GM19324 (cell line): ENCODE data around the gene GPR183.

Experiments
- ATAC-seq: cut with Tn5 transposase; IDR thresholded peaks from one replicate; pipeline ENCODE4 v1.9.1; 2021; ENCODE audit warnings: mild to moderate bottlenecking, moderate library complexity; ENCODE audit not compliant: unreplicated experiment, low FRiP score

Gene GPR183

GRCh38 chr13:99340638-99341037 is 33.4 kb upstream of the GPR183 start:
- no peak for ATAC-seq

GRCh38 chr13:99339736-99340397 is 32.7 kb upstream of the GPR183 start:
- no peak for ATAC-seq

GRCh38 chr13:99339230-99339721 is 32.1 kb upstream of the GPR183 start:
- no peak for ATAC-seq

- no peak for ATAC-seq
Observed at GRCh38 chr13:99335603-99336002, 28.4 kb upstream of the GPR183 start.

- ATAC-seq, result no peak
Observed at GRCh38 chr13:99335087-99335486, 27.9 kb upstream of the GPR183 start.

GRCh38 chr13:99334221-99334620 is 27.0 kb upstream of the GPR183 start:
- ATAC-seq, result no peak

- ATAC-seq, result peak; percentile 18
Observed at GRCh38 chr13:99332456-99332855, 25.3 kb upstream of the GPR183 start.

- peak; percentile 87 for ATAC-seq
Observed at GRCh38 chr13:99331881-99332293, 24.7 kb upstream of the GPR183 start.

GRCh38 chr13:99330942-99331341 is 23.7 kb upstream of the GPR183 start:
- ATAC-seq, result no peak

- no peak for ATAC-seq
Observed at GRCh38 chr13:99329477-99329876, 22.3 kb upstream of the GPR183 start.

- no peak for ATAC-seq
Observed at GRCh38 chr13:99327761-99328160, 20.6 kb upstream of the GPR183 start.

- no peak for ATAC-seq
Observed at GRCh38 chr13:99327126-99327525, 19.9 kb upstream of the GPR183 start.

- ATAC-seq, result peak; percentile 42
Observed at GRCh38 chr13:99326012-99326411, 18.8 kb upstream of the GPR183 start.

GRCh38 chr13:99323488-99323887 is 16.3 kb upstream of the GPR183 start:
- ATAC-seq, result no peak

GRCh38 chr13:99322297-99323103 is 15.3 kb upstream of the GPR183 start:
- peak; percentile 56 for ATAC-seq

GRCh38 chr13:99321709-99322108 is 14.5 kb upstream of the GPR183 start:
- ATAC-seq, result no peak

- no peak for ATAC-seq
Observed at GRCh38 chr13:99320693-99321481, 13.7 kb upstream of the GPR183 start.

- ATAC-seq, result no peak
Observed at GRCh38 chr13:99316657-99317256, 9.6 kb upstream of the GPR183 start.

- ATAC-seq, result no peak
Observed at GRCh38 chr13:99316224-99316623, 9.0 kb upstream of the GPR183 start.

- ATAC-seq, result no peak
Observed at GRCh38 chr13:99315186-99315585, 8.0 kb upstream of the GPR183 start.
